HTR-8/SVneo (cell line): ENCODE data around the gene FGGY.

Experiments
- DNase-seq: peaks from one replicate; pipeline ENCODE4 v3.0.0; 2011; ENCODE audit warnings: low spot score, mixed read lengths; ENCODE audit not compliant: insufficient read length
- FAIRE-seq: peaks from 2 replicates; lab custom pipeline; 2011; peaks lifted over from hg19 to GRCh38; lab: Jason Lieb, UNC

The FGGY gene

DNA sequence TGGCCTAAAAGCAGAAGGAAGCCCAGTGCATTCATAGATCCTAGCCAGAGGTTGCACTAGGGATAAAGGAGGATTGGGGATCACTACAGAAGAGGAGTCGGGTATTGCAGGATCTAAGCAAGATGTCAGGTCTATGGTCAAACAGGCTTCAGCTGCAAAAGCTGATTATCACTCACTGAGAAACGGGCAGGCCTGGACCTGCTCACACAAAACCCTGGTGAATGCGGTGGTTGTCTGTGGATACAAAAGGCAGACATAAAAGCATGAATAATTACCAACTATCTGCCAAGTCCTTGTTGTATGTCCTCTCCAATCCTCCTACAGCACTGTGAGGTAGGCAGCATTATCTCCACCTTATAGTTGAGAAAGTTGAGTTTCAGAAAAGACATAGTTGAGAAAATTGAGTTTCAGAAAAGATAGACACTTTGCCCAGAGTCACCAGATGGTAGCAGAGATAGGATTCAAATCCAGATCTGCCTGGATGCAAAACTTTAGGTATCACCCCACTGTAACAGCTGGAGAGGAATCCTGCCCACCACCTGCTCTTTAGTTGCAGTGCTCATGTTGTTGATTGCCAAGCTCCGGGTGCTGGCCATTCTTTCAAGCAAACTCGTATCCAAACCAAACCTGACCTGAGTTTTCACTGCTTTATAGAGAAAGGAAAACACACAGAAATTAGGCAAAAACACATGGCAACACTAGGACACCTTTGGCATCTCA is 468.3 kb downstream of the FGGY start:
- FAIRE-seq (no peak), DNase-seq (no peak)

- no peak for FAIRE-seq
Observed at GRCh38 chr1:59766227-59766855, 469.4 kb downstream of the FGGY start.

DNA sequence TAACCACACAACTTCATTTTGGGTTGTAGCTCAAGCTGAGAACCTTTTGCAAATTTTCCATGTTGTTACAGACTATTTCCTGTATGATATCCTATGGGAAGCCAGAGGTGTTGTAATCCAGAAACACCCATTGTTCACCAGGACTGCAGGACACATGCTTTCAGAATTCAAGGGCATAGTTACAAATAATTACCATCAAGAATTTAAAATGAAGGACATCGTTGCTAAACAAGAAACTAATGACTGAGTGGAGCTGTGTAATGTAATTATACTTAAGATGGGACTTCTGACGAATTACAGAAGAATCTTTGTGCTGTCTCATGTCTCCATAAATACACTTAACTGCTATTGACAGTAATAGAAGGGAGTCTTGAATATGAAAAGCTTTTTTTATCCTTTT is 470.2 kb downstream of the FGGY start:
- FAIRE-seq (no peak), DNase-seq (no peak)

More at GRCh38 chr1:59766227-59766855, 469.4 kb downstream of the FGGY start:
- DNase-seq, result no peak

DNA sequence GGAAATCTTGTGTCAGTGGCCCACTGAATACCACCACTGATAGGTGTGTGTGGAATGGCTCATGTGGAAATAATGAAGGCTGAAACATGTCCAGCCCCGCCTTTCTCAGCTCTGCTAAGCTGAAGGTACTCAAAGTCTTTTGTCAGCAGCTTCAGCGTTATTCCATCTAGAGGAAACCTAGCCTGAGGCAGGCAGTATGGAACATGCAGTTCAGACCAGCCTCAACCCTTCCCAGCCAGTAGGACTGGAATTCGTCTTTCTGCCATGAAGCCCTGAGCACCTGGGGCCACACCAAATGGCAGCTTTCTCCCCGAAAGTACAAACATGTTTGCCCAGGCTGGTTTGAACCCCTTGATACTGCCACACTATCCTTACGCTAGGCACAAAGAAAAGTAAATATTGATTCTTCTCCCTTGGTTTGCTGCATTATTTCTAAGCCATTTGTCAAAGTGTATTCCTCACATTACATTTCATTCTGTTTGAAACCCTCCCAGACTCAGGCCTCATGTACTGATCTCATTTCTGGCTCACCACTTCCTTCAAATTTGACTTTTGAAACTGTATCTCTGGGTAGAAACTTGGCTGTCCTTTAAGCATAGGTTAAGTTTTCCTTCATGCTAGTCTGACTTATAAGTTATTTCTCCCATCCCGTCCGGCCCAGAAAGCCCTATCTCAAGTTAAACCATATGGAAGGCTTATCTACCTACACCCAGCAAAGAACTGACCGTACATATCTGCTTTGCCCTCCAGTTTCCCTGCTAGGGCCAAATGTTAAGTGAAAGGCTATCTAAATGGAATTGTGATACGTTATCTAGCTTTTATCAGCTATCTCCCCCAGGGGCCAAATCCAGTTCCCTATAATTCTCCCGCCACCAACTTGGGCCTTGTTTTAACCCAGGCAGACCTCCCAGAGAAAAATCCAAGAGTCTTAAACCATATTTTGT is 472.2 kb downstream of the FGGY start:
- FAIRE-seq (no peak), DNase-seq (no peak)

GRCh38 chr1:59769736-59770095 is 472.8 kb downstream of the FGGY start:
- no peak for DNase-seq
- no peak for FAIRE-seq

DNA sequence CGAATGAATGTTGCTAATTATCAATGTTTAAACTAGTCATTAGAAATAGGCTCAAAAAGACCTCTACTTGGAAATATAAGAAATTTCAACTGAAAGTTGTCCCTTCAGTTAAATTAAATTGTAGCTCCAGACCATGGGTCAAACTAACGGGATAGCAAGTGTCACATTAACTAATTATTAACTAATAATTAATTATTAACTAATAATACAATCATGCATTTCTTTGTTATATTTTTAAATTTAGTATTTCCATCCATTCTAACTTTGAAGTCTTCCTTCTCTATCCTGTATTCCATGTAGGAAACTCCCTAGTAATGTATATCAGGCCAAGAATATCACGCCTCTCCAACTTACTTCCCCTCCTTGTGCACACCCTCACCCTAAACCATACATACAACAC is 474.5 kb downstream of the FGGY start:
- FAIRE-seq (no peak), DNase-seq (no peak)

- DNase-seq (no peak), FAIRE-seq (no peak)
Observed at GRCh38 chr1:59775480-59775879, 478.6 kb downstream of the FGGY start.

DNA sequence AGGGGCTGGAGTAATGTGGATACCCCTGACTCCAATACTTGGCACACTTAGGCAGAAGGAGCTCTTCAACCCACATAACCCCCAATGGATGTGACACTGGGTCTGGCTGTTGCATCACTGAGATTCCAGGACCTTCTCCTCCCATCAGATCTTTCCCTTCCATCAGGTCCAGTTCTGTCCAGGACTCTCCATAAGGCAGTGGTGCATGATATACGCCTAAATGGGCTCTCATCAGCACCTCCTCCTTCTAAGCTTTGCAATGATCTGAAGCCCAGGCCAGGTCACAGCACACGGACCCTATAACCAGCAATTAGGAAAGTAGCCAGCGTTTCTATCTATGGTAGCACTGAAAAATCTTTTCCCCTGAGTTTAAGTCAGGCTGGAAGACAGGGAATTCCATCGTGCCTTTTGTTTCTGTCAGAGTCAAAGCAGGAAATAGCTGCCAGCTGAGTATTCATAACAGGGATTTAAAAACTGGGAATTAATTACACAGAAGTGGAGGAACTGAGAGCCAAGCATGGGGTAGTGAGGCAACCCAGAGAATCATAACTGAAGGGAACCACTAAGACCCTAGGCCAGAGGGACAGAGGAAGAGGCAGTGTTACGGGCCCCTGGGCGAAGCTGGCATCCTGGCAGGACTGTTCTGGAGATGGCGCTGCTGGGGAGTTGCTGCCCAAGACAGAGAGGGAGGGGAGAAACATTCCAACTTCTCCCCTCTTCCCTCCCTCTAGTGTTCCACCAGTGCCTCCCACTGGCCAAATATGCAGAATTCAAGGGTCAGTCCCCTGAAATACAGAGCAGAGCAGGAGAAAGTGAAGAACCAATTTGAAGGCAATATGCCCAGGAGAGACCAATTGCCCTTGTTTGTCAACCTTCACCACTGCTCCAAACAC is 480.3 kb downstream of the FGGY start:
- DNase-seq, result no peak

GRCh38 chr1:59779949-59780348 is 483.1 kb downstream of the FGGY start:
- DNase-seq, result no peak
- FAIRE-seq, result no peak

More for the DNA sequence above, 480.3 kb downstream of the FGGY start:
- FAIRE-seq, result no peak

- DNase-seq, result no peak
Observed at GRCh38 chr1:59788825-59789224, 491.9 kb downstream of the FGGY start.

GRCh38 chr1:59798600-59798999 is 501.7 kb downstream of the FGGY start:
- DNase-seq (no peak), FAIRE-seq (no peak)

More at GRCh38 chr1:59788825-59789224, 491.9 kb downstream of the FGGY start:
- no peak for FAIRE-seq

- FAIRE-seq (no peak), DNase-seq (no peak)
Observed at GRCh38 chr1:59803458-59804038, 506.7 kb downstream of the FGGY start.

GRCh38 chr1:59804301-59804700 is 507.4 kb downstream of the FGGY start:
- DNase-seq (no peak), FAIRE-seq (no peak)

DNA sequence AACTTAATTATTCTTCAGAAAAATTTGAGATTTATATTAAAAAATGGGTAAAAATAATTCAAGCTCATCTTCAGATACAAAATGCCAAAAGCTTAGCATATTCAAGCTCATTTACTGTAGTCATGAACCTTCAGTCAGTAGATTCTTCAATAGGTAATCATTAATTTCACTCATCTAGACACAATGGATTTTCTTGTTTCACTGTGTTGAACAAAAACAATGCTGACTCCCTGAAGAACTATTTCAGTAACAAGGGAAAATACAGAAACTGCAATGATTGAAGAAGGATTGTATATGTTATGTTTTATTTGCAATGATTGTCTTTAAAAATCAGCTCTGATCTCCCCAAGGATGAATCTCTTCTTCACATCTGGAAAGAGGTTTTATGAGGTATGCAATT is 508.7 kb downstream of the FGGY start:
- FAIRE-seq (no peak), DNase-seq (no peak)
